Dendritic cell treated with granulocyte-macrophage colony-stimulating factor and Interleukin-4, amounts not matched to agents 40 ng/mL and 50 ng/mL, for 4 days (primary cell): Measurements from ENCODE around the gene RGMA.
"Not testable (repeated sequence)": the region's sequence is repeated elsewhere in the genome, so short reads cannot be mapped to it uniquely, and the experiment has no call there.

Experiments
- H3K27ac Mint-ChIP-seq: one replicate; pipeline ENCODE4 v1.8.0; 2022; ENCODE audit warnings: mild to moderate bottlenecking, mixed read lengths
- H3K27me3 Mint-ChIP-seq: one replicate; pipeline ENCODE4 v1.8.0; 2022; ENCODE audit warnings: mild to moderate bottlenecking, mixed read lengths
- H3K36me3 Mint-ChIP-seq: one replicate; pipeline ENCODE4 v1.8.0; 2022; ENCODE audit warnings: low read depth, mixed read lengths
- H3K4me1 Mint-ChIP-seq: one replicate; pipeline ENCODE4 v1.8.0; 2022; ENCODE audit warnings: low read depth, mixed read lengths
- H3K4me3 Mint-ChIP-seq: one replicate; pipeline ENCODE4 v1.8.0; 2022; ENCODE audit warnings: mild to moderate bottlenecking, moderate library complexity, mixed read lengths
- H3K9me3 Mint-ChIP-seq: one replicate; pipeline ENCODE4 v1.8.0; 2022; ENCODE audit warnings: mixed read lengths
- intact Hi-C: fragments of 100-400 bp; cut with micrococcal nuclease; formaldehyde crosslinking; loops from one replicate; pipeline ENCODE4 v1.15.0; 2022

Gene RGMA

DNA sequence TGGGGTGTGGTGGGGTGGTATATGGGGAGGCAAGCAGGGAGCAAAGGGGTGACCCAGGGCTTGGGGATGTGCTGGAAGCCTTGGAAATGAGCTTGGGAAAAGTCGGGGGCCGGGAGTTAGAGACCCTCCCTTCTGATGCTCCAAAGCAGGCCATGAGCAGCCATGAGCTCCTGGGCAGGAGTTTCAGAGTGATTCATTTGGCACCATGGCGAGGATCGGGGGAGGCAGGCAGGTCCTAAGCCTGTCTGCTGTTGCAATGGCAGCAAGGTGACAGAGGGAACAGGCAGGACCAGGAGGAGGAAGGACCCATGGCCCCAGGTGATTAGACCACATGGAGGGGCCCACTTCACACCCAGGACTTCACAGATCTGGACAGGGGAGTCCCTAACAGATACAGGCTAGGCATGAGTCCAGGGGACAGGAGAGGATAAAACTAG lies 21.3 kb downstream of the RGMA start:
- peaks cover 51% of the 10 kb centered on the region for H3K27me3 Mint-ChIP-seq
- no peak overlapping the region for H3K4me3 Mint-ChIP-seq
- intact Hi-C loops, result no loop called here
- no peaks in the 10 kb centered on the region for H3K9me3 Mint-ChIP-seq
- H3K36me3 Mint-ChIP-seq, result no peaks in the 10 kb centered on the region
- H3K27ac Mint-ChIP-seq, result no peak overlapping the region
- H3K4me1 Mint-ChIP-seq, result peaks cover 9% of the 10 kb centered on the region

- Mint-ChIP-seq H3K4me3 (no peak overlapping the region), H3K9me3 (no peaks in the 10 kb centered on the region), H3K4me1 (peaks cover 3% of the 10 kb centered on the region), H3K36me3 (no peaks in the 10 kb centered on the region), H3K27me3 (peaks cover 50% of the 10 kb centered on the region), H3K27ac (no peak overlapping the region)
- intact Hi-C loops, result no loop called here
These were observed 22.0 kb downstream of the RGMA start for GRCh38 chr15:93066834-93067648.

DNA sequence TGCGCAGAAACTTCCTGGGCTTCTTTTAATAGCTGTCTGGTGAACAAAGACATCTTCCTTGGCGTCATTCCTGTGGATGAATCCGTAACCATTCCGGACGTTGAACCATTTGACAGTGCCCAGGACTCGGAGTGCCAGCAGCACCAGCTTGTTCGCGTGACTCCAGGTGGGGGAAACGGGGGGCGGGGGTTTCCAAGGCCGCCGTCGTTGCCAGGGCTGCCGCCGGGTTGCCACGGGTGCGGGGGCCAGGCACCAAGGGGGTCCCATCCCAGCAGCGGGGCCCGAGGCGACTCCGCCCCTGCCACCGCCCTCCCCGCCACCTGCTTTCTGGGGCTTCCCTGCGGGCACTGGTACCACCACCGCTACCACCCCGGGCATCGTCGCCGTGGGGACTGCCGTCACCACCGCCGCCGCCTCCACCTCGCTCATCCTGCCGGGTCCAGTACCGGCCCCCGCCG lies 22.8 kb downstream of the RGMA start:
- no peaks in the 10 kb centered on the region for H3K4me1 Mint-ChIP-seq
- no peak overlapping the region for H3K4me3 Mint-ChIP-seq
- H3K27ac Mint-ChIP-seq, result no peak overlapping the region
- intact Hi-C loops, result no loop called here
- no peaks in the 10 kb centered on the region for H3K9me3 Mint-ChIP-seq
- H3K36me3 Mint-ChIP-seq, result no peaks in the 10 kb centered on the region
- H3K27me3 Mint-ChIP-seq, result peaks cover 48% of the 10 kb centered on the region

DNA sequence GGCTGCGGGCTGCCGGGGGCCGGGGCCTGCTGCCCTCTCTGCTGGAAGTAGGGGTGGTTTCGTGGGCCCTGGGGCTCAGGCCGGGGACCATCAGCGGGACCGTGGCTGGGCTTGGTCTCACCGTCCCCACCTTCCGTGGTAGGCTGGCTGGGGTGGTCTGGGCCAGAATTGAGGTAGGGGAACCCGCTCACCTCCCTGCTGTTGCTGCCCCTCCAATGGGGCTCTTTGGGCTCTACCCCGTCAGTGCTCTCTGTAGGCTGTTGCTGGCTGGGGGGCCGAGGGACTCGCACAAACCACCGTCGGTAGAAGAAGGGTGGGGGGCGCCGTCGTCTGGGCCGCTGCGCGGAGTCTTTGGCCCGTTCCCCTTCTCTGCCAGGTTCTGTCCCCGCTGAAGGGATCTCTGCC lies 23.4 kb downstream of the RGMA start:
- Mint-ChIP-seq H3K36me3 (no peaks in the 10 kb centered on the region), H3K27ac (no peak overlapping the region), H3K9me3 (no peaks in the 10 kb centered on the region), H3K4me3 (no peak overlapping the region), H3K27me3 (peaks cover 46% of the 10 kb centered on the region), H3K4me1 (no peaks in the 10 kb centered on the region)
- intact Hi-C loops, result no loop called here

GRCh38 chr15:93063796-93064690 lies 25.0 kb downstream of the RGMA start:
- intact Hi-C loops, result no loop called here
- H3K36me3 Mint-ChIP-seq, result no peaks in the 10 kb centered on the region
- H3K27me3 Mint-ChIP-seq, result peaks cover 41% of the 10 kb centered on the region
- no peaks in the 10 kb centered on the region for H3K9me3 Mint-ChIP-seq
- H3K4me1 Mint-ChIP-seq, result no peaks in the 10 kb centered on the region
- no peak overlapping the region for H3K4me3 Mint-ChIP-seq
- no peak overlapping the region for H3K27ac Mint-ChIP-seq

GRCh38 chr15:93063262-93063671 lies 25.7 kb downstream of the RGMA start:
- Mint-ChIP-seq H3K27ac (no peak overlapping the region), H3K9me3 (no peaks in the 10 kb centered on the region), H3K36me3 (no peaks in the 10 kb centered on the region), H3K4me3 (no peak overlapping the region), H3K27me3 (peaks cover 39% of the 10 kb centered on the region), H3K4me1 (no peaks in the 10 kb centered on the region)
- intact Hi-C loops, result no loop called here

GRCh38 chr15:93062628-93063261 lies 26.3 kb downstream of the RGMA start:
- H3K36me3 Mint-ChIP-seq, intact Hi-C loops, H3K9me3 Mint-ChIP-seq, H3K4me1 Mint-ChIP-seq, H3K27ac Mint-ChIP-seq, H3K4me3 Mint-ChIP-seq: not testable (repeated sequence)
- peaks cover 37% of the 10 kb centered on the region for H3K27me3 Mint-ChIP-seq

DNA sequence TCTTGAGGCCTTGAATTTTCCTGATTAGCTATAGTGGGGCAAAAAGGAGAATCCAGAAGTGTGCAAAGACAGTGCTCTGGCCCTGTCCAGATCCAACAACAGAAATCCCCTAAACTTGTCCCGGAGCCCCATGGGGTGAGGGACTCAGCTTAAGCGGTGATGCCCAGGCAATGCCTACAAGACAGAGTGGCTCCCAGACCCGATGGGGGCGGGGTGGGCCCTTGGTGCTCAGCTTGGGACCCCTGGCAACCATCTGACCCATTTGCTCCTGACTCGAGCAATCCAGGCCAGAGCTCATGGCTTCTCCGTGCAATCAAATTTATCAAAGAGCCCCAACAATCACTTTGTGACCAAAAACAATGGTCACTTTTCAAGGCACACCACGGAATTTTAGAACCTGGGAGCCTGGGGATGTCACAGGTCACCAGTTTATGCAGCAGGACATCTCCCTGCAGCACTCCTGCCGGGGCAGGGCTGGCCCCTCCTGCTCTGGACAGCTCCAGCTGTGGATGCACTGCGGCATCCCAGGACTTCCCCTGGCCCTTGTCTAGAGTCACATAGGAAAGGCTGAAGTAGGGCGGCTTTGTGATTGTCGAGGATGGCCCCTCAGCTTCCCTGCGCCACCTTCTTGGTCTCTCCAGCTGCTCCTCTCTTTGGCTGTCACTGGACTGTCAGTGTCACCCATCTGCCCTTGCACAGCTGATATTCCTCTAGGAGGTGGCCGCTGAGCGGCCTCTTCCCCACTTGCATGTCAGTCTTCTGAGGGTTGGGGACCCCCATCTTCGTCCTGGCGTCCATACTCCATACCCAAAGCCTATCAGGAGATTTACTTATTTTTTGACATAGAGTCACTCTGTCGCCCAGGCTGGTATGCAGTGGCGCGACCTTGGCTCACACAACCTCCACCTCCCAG lies 28.4 kb downstream of the RGMA start:
- Mint-ChIP-seq H3K36me3 (no peaks in the 10 kb centered on the region), H3K4me1 (no peaks in the 10 kb centered on the region), H3K4me3 (no peak overlapping the region), H3K27ac (no peak overlapping the region), H3K27me3 (peaks cover 32% of the 10 kb centered on the region), H3K9me3 (no peaks in the 10 kb centered on the region)
- intact Hi-C loops, result no loop called here

DNA sequence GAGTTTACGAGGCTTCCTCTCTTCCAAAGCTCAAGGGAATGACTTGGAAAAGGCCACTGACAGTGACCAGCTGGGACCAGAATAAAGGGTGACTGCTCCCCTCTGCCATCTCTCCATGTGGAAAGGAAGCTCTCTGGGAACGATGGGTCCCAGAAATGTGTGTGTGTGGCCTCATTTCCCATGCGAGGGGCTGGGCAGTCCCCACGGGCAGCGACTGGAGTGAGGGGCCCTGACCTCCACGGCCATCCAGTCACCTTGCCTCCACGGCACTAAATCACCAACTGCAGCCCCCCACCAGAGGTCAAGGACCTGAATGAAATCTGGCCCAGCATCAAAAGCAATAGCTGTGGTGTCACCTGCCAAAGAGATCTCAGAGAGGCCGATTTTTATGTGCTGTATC lies 29.6 kb downstream of the RGMA start:
- Mint-ChIP-seq H3K27ac (no peak overlapping the region), H3K9me3 (no peaks in the 10 kb centered on the region), H3K36me3 (no peaks in the 10 kb centered on the region), H3K27me3 (peaks cover 30% of the 10 kb centered on the region), H3K4me3 (no peak overlapping the region), H3K4me1 (no peaks in the 10 kb centered on the region)
- intact Hi-C loops, result no loop called here

DNA sequence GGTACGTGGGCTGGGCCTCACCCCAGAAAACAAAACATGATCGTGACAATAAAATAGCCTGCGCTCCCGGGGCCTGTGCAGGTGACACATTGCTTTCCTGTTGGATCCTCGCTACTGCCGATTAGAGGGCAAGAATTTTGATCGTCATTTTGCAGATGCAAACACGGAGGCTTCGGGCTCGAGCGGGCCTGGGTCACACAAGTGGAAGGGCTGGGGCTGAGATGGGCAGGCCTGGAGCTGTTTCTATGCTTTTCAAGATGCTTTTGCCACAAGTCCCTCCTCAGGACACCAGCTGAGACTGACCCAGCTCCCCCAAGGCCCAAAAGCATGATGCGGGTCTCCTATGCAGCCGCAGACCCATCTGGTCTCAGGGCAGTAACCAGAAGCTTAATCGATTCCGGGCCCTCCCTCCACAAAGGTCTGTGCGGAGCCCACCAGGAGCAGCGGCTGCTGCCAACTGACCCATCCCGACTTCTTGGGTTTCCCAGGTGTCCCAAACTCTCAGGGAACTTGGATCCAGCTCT lies 30.0 kb downstream of the RGMA start:
- Mint-ChIP-seq H3K4me1 (no peaks in the 10 kb centered on the region), H3K36me3 (no peaks in the 10 kb centered on the region), H3K27me3 (peaks cover 27% of the 10 kb centered on the region), H3K27ac (no peak overlapping the region), H3K4me3 (no peak overlapping the region), H3K9me3 (no peaks in the 10 kb centered on the region)
- intact Hi-C loops, result no loop called here

GRCh38 chr15:93058128-93058527 lies 30.9 kb downstream of the RGMA start:
- Mint-ChIP-seq H3K4me3 (no peak overlapping the region), H3K36me3 (no peaks in the 10 kb centered on the region), H3K27me3 (peaks cover 21% of the 10 kb centered on the region), H3K27ac (no peak overlapping the region), H3K9me3 (no peaks in the 10 kb centered on the region), H3K4me1 (no peaks in the 10 kb centered on the region)
- intact Hi-C loops, result no loop called here

DNA sequence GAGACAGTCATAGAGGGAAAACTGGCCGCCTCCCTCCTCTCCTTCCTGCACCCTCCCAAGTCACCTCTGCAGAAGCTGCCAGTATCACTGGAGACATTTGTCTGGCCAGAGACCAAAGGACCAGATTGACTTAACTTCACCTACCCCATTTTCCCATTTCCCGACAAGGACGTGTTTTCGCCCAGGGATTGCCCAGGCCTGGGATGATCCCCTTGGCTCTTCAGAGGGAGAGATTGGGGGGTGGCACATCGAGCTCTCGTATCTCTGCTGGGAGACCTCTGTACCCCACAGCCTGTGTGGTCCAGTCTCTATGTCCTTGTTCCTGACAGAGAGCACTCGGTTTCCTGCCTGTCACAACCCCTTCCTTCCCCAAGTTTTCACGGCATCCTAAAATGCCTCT lies 31.4 kb downstream of the RGMA start:
- no peak overlapping the region for H3K27ac Mint-ChIP-seq
- H3K4me3 Mint-ChIP-seq, result no peak overlapping the region
- H3K27me3 Mint-ChIP-seq, result peaks cover 18% of the 10 kb centered on the region

GRCh38 chr15:93056836-93057235 lies 32.2 kb downstream of the RGMA start:
- Mint-ChIP-seq H3K27me3 (peaks cover 12% of the 10 kb centered on the region), H3K27ac (no peak overlapping the region), H3K9me3 (no peaks in the 10 kb centered on the region), H3K4me3 (no peak overlapping the region), H3K36me3 (no peaks in the 10 kb centered on the region), H3K4me1 (no peaks in the 10 kb centered on the region)
- intact Hi-C loops, result no loop called here

More for the DNA sequence above, 31.4 kb downstream of the RGMA start:
- Mint-ChIP-seq H3K9me3 (no peaks in the 10 kb centered on the region), H3K36me3 (no peaks in the 10 kb centered on the region), H3K4me1 (no peaks in the 10 kb centered on the region)
- intact Hi-C loops, result no loop called here
